EL (cell line): Measurements from ENCODE around the gene CEBPZ.
A peak's percentile ranks its signal among the peaks of the same experiment; 100 is the strongest.
"Not testable (repeated sequence)": the region's sequence is repeated elsewhere in the genome, so short reads cannot be mapped to it uniquely, and the experiment has no call there.

Experiments used
- DNase-seq: peaks from one replicate; pipeline ENCODE4 v3.0.0-alpha.2; 2016

CEBPZ gene

DNA sequence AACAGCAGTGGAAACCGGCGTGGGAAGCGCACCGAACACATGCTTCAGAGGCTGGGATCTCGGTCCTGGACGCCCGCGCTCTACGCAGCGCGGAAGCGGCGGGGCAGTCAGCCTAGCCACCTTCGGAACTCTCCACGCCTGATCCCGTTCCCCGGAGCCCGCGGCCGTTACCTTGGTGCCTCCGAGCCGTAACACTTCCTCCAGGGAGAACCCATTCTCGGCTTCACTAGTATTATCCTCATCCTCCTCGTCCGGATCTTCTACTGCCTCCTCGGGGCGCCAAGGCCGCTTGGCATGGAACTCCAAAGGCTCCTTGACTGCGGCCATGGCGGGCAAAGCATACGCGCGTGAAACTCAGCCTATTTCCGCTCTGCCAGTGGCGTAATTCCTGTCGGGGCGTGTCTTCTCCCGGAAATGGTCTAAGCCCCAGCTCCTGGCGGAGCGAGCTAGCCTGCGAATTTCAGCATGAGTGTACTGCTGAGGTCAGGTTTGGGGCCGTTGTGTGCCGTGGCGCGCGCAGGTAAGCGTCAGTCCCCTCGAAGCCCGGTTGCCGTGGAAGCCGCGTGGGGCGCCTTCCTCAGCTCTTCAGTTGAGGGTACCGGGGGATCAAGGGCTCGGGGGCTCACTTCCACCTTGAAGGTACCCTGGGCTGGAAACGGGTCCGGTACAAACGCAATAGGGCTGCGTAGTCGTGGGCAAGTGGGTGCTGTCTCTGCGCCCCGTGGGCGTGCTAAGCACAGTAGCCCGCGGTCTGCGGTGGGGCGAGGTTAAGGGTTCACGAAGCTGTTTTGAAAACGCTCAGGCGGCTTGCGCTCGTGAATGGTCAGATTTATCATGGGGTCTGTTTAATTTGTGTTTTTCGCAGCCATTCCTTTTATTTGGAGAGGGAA, at the start of gene CEBPZ, which contains the start of gene NDUFAF7:
TSS of gene CEBPZ (minus strand) at position 356 of the 890 bp plus-strand sequence. CDS start at position 327, 29 bp downstream.
TSS of gene NDUFAF7 (plus strand) at position 418 of the 890 bp plus-strand sequence. CDS start at position 466, 48 bp downstream.
- DNase-seq, result peak; percentile 94

DNA sequence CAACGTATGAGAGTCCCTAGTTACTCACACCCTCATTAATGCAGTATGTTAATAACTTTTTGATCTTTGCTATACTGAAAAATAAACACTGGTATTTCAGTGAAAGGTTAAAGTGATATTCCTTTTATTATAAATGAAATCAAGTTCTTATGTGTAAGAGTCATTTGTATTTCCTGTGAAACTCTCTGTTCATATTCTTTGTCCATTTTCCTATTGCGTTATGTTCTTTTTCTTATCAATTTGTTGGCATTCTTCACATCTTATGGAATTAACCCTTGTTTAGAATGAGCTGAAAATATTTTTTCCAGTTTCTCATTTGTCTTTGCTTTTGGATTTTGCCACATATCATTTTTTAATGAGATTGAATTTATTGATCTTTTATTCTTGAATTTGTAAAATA, 44.9 kb upstream of the CEBPZ start:
- no peak for DNase-seq

DNA sequence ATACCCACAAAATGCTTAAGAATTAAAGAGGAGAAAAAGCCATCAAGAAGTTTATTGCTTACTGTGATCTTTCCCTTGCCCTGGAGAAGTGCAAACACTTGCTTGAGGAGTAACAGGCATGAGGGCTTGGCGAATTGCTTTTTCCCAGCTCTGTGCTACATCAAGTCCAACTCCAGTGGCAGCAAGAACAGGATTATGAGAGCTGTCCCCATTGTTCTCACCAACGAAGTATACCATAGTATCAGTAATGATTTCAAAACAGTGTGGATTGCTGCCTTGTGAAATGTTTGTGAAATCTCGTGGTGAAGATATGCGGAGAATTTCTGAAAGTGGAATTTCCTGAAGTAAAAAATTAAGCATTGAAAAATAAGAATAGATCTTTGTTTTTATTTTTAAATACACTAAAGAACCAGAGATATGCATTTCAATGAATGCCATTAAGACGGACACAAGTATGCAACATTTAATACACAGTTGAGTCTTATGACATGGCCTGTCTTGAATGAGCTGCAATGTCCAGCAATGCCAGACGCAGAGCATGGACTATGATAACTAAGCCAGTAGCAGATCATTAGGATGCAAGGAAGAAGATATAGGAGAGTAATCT, 43.1 kb upstream of the CEBPZ start:
- peak; percentile 5 for DNase-seq

GRCh38 chr2:37271376-37272067, 40.1 kb upstream of the CEBPZ start:
- no peak for DNase-seq

- DNase-seq, result no peak
These were observed 36.7 kb upstream of the CEBPZ start for GRCh38 chr2:37268111-37268510.

DNA sequence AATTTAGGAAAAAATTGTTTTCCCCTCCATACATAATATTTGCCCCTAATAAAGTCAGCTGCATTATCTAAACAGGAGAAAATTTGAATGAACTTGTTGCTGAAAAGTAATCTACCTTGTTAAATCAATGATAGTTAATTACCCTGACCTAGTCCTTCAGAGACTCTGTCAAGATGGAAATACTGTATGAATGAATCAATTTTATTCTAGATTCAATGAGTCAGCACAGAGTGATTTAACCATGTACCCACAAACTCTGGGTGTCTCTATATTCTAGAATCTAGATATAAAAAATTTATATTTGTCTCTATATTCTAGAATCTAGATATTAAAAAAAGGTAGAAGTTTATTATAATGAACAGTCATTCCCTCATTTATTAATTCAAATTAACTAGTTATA, 36.3 kb upstream of the CEBPZ start:
- no peak for DNase-seq

DNA sequence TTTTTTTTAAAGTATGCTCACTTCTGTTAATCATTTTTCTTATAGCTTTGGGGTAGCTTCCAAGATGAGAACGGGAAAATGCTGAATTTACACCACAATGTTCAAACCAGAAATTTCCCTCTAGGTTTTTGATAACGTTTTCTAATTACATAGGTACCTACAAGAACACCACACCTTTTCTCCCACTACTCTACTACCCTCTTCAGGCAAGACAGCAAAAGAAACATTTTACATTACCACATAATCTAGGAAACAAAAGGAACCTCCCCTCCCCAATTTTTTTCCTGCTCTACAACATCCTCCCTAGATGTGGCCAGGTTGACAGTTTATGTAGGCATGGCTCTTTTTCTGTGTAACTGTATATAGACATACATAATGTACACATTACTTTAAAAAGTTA, 32.4 kb upstream of the CEBPZ start:
- DNase-seq, result no peak

DNA sequence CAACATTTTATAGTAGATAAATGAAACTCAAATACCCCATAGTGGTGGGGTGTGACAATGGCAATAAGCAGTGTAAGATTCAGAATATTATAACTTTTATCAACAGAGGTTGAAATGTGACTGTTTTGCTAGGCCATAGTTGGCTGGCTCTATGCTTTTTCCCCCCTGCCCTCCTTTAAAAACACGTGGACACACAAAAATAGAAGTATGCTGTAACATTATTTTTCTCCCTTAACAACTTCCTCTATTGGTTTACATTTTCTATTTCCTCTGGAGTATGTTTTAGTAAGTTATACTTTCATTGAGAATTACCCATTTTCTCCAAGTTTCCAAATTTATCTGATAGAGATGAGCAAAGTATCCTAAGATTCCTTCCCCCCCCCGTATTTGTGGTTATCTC, 31.1 kb upstream of the CEBPZ start:
- DNase-seq, result no peak

GRCh38 chr2:37250869-37251740, 19.7 kb upstream of the CEBPZ start:
- no peak for DNase-seq

- no peak for DNase-seq
These were observed 14.8 kb upstream of the CEBPZ start for GRCh38 chr2:37246205-37246604.

DNA sequence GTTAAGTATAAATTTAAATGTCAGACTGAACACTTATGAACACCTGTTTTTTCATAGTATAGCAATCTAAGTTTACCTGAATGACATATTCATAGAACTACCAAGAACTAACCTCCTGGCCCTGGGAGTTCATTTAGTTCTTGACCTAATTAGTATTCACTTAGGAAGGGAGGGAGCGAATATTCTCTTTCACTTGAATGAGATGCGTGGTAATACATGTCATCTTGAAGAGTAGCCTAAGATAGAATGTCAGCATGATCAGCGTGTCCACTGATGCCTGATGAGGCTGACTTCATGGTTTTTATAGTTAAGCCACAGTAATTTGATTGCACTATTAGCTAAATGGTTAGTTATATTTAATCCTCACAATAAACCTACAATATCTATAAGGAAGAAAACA, 13.4 kb upstream of the CEBPZ start:
- DNase-seq, result no peak

DNA sequence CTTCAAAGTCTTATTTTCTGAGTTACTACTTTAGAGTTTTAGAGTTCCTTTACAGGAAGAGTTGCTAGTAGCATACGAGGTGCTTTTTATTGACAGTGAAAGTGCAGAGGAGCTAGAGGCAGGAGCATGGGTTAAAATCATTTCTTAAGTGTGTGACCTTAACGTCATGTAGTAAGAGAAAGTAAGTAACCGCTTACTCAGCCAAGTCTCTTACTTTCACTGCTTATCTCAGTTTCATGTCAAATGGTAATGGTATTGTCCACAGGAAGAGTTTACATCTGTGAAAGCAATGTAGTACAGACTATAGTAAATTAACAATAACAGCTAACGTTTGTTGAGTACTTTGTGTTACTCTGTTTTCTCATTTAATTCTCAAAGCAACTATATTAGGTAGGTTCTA, 12.6 kb upstream of the CEBPZ start:
- DNase-seq, result no peak

DNA sequence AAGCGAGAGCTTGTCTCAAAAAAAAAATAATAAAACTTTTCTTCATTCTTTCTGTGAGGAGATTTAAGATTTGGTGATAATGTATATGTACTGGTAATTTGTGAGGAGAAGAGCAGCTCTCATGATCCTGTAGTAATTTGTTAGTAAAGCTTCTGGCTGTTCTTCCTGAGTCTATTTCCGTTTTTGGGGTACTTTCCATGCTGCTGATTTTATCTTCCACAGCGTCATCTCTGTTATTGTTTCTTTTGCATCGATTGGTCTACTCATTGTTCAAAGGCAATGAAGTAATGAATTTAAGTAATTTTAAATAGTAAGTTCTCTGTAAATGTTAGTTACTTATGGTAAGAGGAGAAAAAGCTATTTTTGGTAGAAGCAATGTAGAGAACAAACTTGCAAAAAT, 12.0 kb upstream of the CEBPZ start:
- DNase-seq, result no peak

DNA sequence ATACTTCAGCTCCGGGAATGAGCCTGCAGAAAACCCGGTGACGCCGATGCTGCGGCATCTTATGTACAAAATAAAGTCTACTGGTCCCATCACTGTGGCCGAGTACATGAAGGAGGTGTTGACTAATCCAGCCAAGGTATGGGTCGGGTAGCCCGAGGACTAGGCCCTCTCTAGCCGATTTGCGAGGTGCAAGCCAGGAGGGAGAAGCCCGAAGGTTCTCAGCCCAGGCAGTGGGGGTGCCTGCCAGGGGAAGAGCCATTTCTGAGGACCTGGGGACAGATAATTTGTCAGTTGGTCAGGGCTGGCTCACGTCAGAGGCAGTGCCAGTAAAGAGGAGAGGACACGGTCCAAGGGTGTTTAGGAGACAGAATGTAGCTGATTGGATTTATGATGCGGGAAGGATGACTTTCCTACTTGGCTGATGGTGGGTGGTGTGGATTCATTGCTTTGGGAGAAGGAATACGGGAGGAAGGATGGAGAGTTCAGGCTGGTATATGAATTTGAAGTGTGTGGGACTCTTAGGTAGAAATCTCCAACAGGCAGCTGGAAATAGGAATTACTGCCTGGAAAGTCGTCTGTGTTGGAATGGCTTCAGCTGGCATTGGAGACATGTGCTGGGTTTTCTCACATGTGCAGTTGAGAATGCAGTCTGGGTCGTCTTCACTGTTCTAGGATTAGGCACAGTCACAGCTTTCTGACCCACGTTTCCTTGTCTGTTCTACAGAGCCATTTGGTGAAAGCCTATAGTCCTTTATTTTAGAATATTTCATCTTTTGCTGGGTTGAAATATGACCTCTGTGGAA, 936 bp upstream of the CEBPZ start:
- DNase-seq, result peak; percentile 27

- peak; percentile 24 for DNase-seq
These were observed 815 bp downstream of the CEBPZ start for GRCh38 chr2:37230581-37230980.

DNA sequence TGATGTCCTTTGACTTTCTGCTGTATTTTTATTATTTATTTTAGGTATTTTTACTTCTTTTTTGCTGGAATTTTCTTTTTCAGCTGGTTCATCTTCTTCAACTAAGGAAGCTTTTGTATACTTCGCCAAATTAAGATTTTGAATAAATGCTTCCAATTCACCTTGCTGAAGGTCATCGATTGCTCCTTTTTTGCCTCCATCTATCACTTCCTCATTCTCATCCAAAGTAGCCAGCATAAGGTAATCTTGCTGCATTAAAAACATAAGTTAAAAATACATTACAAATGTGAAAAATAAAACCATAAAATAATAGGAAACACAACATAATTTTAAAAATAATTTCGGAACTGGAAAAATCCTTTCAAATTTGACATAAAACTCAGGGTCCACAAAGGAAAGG, 2.6 kb downstream of the CEBPZ start:
- no peak for DNase-seq

- no peak for DNase-seq
These were observed 4.5 kb downstream of the CEBPZ start for GRCh38 chr2:37226863-37227262.

DNA sequence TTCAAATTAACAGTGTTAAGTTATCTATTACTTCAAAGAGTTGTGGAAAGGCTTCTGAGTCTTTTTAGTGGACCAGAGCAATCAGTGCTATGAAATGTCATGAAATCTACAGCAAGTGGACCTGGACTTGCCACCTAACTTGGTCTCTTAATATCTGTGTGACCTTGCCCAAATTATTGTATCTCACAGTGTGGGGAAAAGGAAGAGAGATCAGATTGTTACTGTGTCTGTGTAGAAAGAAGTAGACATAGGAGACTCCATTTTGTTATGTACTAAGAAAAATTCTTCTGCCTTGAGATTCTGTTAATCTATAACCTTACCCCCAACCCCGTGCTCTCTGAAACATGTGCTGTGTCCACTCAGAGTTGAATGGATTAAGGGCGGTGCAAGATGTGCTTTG, 6.3 kb downstream of the CEBPZ start:
- DNase-seq, result not testable (repeated sequence)

- no peak for DNase-seq
These were observed 7.3 kb downstream of the CEBPZ start for GRCh38 chr2:37224063-37224462.

DNA sequence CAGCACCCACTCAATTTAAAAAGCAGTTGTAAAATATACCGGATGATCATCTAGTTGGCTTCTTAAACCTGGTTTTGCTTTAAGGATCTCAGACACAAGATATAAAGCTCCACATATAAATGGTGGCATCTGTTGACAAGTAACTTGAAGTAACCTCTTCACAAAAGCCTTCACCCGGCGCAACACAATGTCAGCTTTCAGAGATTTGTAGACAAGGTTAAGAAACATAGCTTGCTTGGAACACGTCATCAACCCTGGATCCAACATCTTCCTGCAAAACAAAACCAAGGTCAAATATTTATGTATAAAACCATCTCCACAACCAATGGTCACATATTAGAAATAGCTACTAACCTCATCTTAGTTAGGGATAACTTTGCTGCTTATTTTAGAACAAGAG, 8.3 kb downstream of the CEBPZ start:
- no peak for DNase-seq

GRCh38 chr2:37219046-37219445, 12.3 kb downstream of the CEBPZ start:
- DNase-seq, result no peak

DNA sequence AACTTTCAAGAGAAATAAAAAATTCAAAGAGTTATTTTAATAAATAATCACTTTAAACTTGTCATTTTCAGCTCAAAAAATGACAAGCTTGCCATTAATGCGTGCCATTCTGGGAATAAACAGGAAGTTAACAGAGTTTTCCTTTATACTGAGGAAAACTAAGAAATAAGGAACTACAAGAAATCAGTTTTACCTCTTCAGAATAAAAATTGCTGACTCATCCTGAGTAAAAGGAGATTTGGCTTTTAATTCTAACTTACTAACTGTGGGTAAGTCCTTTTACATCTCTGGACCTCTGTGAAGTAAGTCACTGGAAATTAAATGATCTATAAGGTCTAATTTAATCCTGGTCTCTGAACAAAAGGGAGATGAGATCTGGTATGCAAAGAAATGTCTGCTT, 16.1 kb downstream of the CEBPZ start:
- DNase-seq, result no peak
